GM23338 (cell line): Measurements from ENCODE around the gene RNF40.

Source experiments
- CREB1 ChIP-seq: fragments of 250-450 bp; sonication (Bioruptor Pico); IDR thresholded peaks from 2 replicates; pipeline ENCODE4 v1.5.0; 2020; ENCODE audit warnings: low read depth, mild to moderate bottlenecking, moderate library complexity
- CTCF ChIP-seq, 2 experiments: fragments of 200-600 bp in 1 of 2; sonication (generic) in 1 of 2; conservative IDR thresholded peaks; 2 replicates each; pipeline versions ENCODE4 v1.5.1 to v1.6.1; 2016 to 2017; ENCODE audit warnings: antibody characterized with exemption in 2 of 2, low read depth in 2 of 2, mild to moderate bottlenecking in 2 of 2, moderate library complexity in 1 of 2
- EZH2 ChIP-seq: fragments of 200-600 bp; sonication (generic); IDR thresholded peaks from one replicate; pipeline ENCODE4 v1.8.0; 2017; ENCODE audit warnings: antibody characterized with exemption, mild to moderate bottlenecking, low read depth; ENCODE audit not compliant: unreplicated experiment
- EZH2phosphoT487 ChIP-seq: fragments of 200-600 bp; sonication (generic); IDR thresholded peaks from one replicate; pipeline ENCODE4 v1.8.1; 2018; ENCODE audit warnings: antibody characterized with exemption; ENCODE audit not compliant: unreplicated experiment
- JUNB ChIP-seq: IDR thresholded peaks from one replicate; pipeline ENCODE4 v1.6.1; 2016; ENCODE audit warnings: antibody characterized with exemption; ENCODE audit not compliant: unreplicated experiment
- POLR2AphosphoS5 ChIP-seq: IDR thresholded peaks from 2 replicates; pipeline ENCODE4 v1.6.1; 2016; ENCODE audit warnings: antibody characterized with exemption, low read depth
- REST ChIP-seq: IDR thresholded peaks from one replicate; pipeline ENCODE4 v1.6.1; 2018; ENCODE audit warnings: antibody characterized with exemption; ENCODE audit not compliant: unreplicated experiment

- no peak for TF ChIP-seq CTCF (conservative IDR thresholded peaks at IDR 0.05; ENCODE audit: low read depth in 2 of 2)
- TF ChIP-seq POLR2AphosphoS5 = no peak
- TF ChIP-seq EZH2 = no peak
- no peak for TF ChIP-seq JUNB
- TF ChIP-seq EZH2phosphoT487 = no peak
- TF ChIP-seq CREB1 = no peak
- no peak for TF ChIP-seq REST
These were observed 6.6 kb downstream of the RNF40 start for GRCh38 chr16:30768583-30769181.
